HepG2 (cell line): ENCODE data around the gene AGK. TPM values are rescaled to one million over a fixed set of nuclear protein-coding genes. Genes with fewer than 3 reads are reported as not detected.

Experiments
- ATAC-seq: fragments of 200-7000 bp; cut with Tn5 transposase; 3 replicates; pipeline ENCODE4 v1.9.1; 2020; ENCODE audit warnings: mild to moderate bottlenecking, moderate library complexity
- BruUV-seq: library from RNA; stranded (reverse); fragments of 400-500 nt; replicated peaks from 2 replicates; lab custom pipeline; 2021; lab: Mats Ljungman, UMichigan
- CTCF ChIA-PET: fragments of 300-600 bp; formaldehyde crosslinking; extraction: SDS; loops from one replicate; lab custom pipeline; 2021; ENCODE audit warnings: low total read pairs, inconsistent platforms, low intra/inter-chr PET ratio; lab: Yijun Ruan, JAX
- POLR2A ChIA-PET: fragments of 350-600 bp; sonication (Branson Sonifier 250); formaldehyde crosslinking; loops from one replicate; lab custom pipeline; 2020; ENCODE audit warnings: antibody characterized with exemption, inconsistent platforms; lab: Yijun Ruan, JAX
- DNase-seq: peaks from one replicate; pipeline ENCODE4 v3.0.0-alpha.2; 2015; ENCODE audit warnings: low spot score
- FAIRE-seq: peaks from 3 replicates; lab custom pipeline; 2011; peaks lifted over from hg19 to GRCh38; lab: Jason Lieb, UNC
- H2AFZ ChIP-seq: one replicate; pipeline ENCODE4 v1.6.1; 2011; ENCODE audit warnings: low read length, inconsistent platforms
- H3K27ac ChIP-seq: fragments of 300-600 bp; 3 replicates; pipeline ENCODE4 v1.8.0; 2011; ENCODE audit warnings: mixed run types, mild to moderate bottlenecking, mixed read lengths, low read length, inconsistent platforms; ENCODE audit not compliant: insufficient read depth; ENCODE audit errors: extremely low read length
- H3K27me3 ChIP-seq, 2 experiments: fragments of 200-600 bp in 1 of 2; 2 replicates in 1 of 2; 3 replicates in 1 of 2; pipeline versions ENCODE4 v1.6.0 to v1.8.0; 2011; ENCODE audit warnings: low read length in 2 of 2, mild to moderate bottlenecking in 2 of 2, moderate library complexity in 2 of 2, inconsistent platforms in 1 of 2; ENCODE audit not compliant: insufficient read depth in 2 of 2, control insufficient read depth in 1 of 2
- H3K36me3 ChIP-seq, 2 experiments: fragments of 200-600 bp in 1 of 2; replicated peaks in 1 of 2; 2 replicates in 1 of 2; 3 replicates in 1 of 2; pipeline versions ENCODE4 v1.5.1 to v1.8.0; 2011; ENCODE audit warnings: low read length in 2 of 2, inconsistent platforms in 1 of 2; ENCODE audit not compliant: insufficient read depth in 2 of 2, control insufficient read depth in 1 of 2
- H3K4me1 ChIP-seq: 2 replicates; pipeline ENCODE4 v1.5.1; 2012; ENCODE audit warnings: low read length, inconsistent platforms; ENCODE audit not compliant: insufficient read depth
- H3K4me2 ChIP-seq: 2 replicates; pipeline ENCODE4 v1.6.0; 2011; ENCODE audit warnings: low read depth, low read length, inconsistent platforms
- H3K4me3 ChIP-seq, 3 experiments: fragments of 200-600 bp in 1 of 3; sonication (generic), shearing (Covaris generic) in 1 of 3; replicated peaks in 1 of 3; 2 replicates each; pipeline ENCODE4 v1.5.1; 2011 to 2016; ENCODE audit warnings: low read length in 3 of 3, inconsistent platforms in 2 of 3, low read depth in 2 of 3, mild to moderate bottlenecking in 2 of 3, control low read depth in 1 of 3, mixed read lengths in 1 of 3; ENCODE audit not compliant: insufficient read depth in 1 of 3
- H3K79me2 ChIP-seq: one replicate; pipeline ENCODE4 v1.6.1; 2011; ENCODE audit warnings: low read length, inconsistent platforms; ENCODE audit not compliant: insufficient read depth
- H3K9ac ChIP-seq: 2 replicates; pipeline ENCODE4 v1.6.0; 2011; ENCODE audit warnings: mild to moderate bottlenecking, low read depth, low read length, inconsistent platforms; ENCODE audit not compliant: insufficient read depth
- H3K9me3 ChIP-seq: 2 replicates; pipeline ENCODE4 v1.5.1; 2012; ENCODE audit warnings: mild to moderate bottlenecking, low read length
- H4K20me1 ChIP-seq: 2 replicates; pipeline ENCODE4 v1.6.0; 2011; ENCODE audit warnings: inconsistent platforms, mild to moderate bottlenecking, low read length, moderate library complexity; ENCODE audit not compliant: insufficient read depth
- CBX1 ChIP-seq: IDR thresholded peaks from one replicate; pipeline ENCODE4 v1.6.1; 2016; ENCODE audit warnings: antibody characterized with exemption, low read depth
- EEA1 ChIP-seq: sonication (generic); formaldehyde crosslinking; IDR thresholded peaks from 2 replicates; pipeline ENCODE4 v1.5.1; 2020; ENCODE audit warnings: mild to moderate bottlenecking, missing genetic modification reagents, borderline replicate concordance
- KAT8 ChIP-seq: IDR thresholded peaks from 2 replicates; pipeline ENCODE4 v1.6.1; 2016; ENCODE audit warnings: missing genetic modification reagents, missing compliant biosample characterization
- MYC ChIP-seq: sonication (generic); formaldehyde crosslinking; IDR thresholded peaks from 2 replicates; pipeline ENCODE4 v1.9.0; 2021; ENCODE audit warnings: missing genetic modification reagents, borderline replicate concordance
- PLSCR1 ChIP-seq: sonication (generic); formaldehyde crosslinking; IDR thresholded peaks from 2 replicates; pipeline ENCODE4 v1.5.0; 2020; ENCODE audit warnings: missing genetic modification reagents, mild to moderate bottlenecking, borderline replicate concordance
- ZFX ChIP-seq: sonication (generic); formaldehyde crosslinking; IDR thresholded peaks from 2 replicates; pipeline ENCODE4 v1.4.0; 2020; ENCODE audit warnings: mild to moderate bottlenecking, low read depth, missing genetic modification reagents, moderate library complexity
- ZNF12 ChIP-seq: sonication (generic); formaldehyde crosslinking; IDR thresholded peaks from 2 replicates; pipeline ENCODE4 v1.5.0; 2020; ENCODE audit warnings: missing genetic modification reagents
- ZNF543 ChIP-seq: sonication (generic); formaldehyde crosslinking; IDR thresholded peaks from 2 replicates; pipeline ENCODE4 v1.4.0; 2020; ENCODE audit warnings: mild to moderate bottlenecking, missing genetic modification reagents
- ZNF550 ChIP-seq: sonication (generic); formaldehyde crosslinking; IDR thresholded peaks from 2 replicates; pipeline ENCODE4 v1.4.0; 2020; ENCODE audit warnings: mild to moderate bottlenecking, missing genetic modification reagents, borderline replicate concordance
- WGBS: methylation state at CpG from one replicate; pipeline ENCODE4 v1.1.6; 2017; ENCODE audit warnings: low lambda C conversion rate; 5-methylcytosine and 5-hydroxymethylcytosine counted together
- in situ Hi-C: cut with HindIII; loops from 2 replicates; pipeline ENCODE4 v1.10.0; 2017; ENCODE audit warnings: low pct_unique_long_range_greater_than_20kb; ENCODE audit not compliant: extremely low pct_ligation_motif_present
- intact Hi-C: fragments of 100-400 bp; cut with micrococcal nuclease; formaldehyde crosslinking; loops from one replicate; pipeline ENCODE4 v1.10.0; 2022; ENCODE audit not compliant: unreplicated experiment
- polyA plus RNA-seq, 8 experiments: library from polyadenylated mRNA; depleted of rRNA in 3 of 8; stranded (reverse) in 7 of 8; unstranded in 1 of 8; fragments of >200 nt; fragmentation: Illumina TruSeq in 4 of 8; extraction: Trizol in 4 of 8; gene quantifications; 2 replicates each; pipeline versions ENCODE4 v1.2.1 to v1.2.3, GENCODE V29; 2011 to 2016; ENCODE audit warnings: low read depth in 4 of 8, missing spikeins in 1 of 8, mixed read lengths in 1 of 8; ENCODE audit not compliant: insufficient read depth in 1 of 8
- total RNA-seq, 5 experiments: library from RNA; depleted of rRNA; stranded (reverse); fragments of >200 nt; fragmentation: Illumina TruSeq; extraction: Trizol; gene quantifications; 2 replicates each; pipeline ENCODE4 v1.2.3, GENCODE V29; 2016; ENCODE audit warnings: low read depth in 1 of 5
- TF ChIP-seq, protein P1 (sequence below): sonication (generic); formaldehyde crosslinking; IDR thresholded peaks from 2 replicates; pipeline ENCODE4 v1.4.0; 2020; ENCODE audit warnings: missing genetic modification reagents
- TF ChIP-seq, protein P2 (sequence below), 2 experiments: IDR thresholded peaks; 2 replicates each; pipeline ENCODE4 v1.6.1; 2011 to 2012; ENCODE audit warnings: low read length in 2 of 2, borderline replicate concordance in 1 of 2, low read depth in 1 of 2, mild to moderate bottlenecking in 1 of 2, moderate library complexity in 1 of 2
- TF ChIP-seq, protein P3 (sequence below), 2 experiments: sonication (generic) in 1 of 2; formaldehyde crosslinking in 1 of 2; IDR thresholded peaks; 2 replicates each; pipeline versions ENCODE4 v1.4.0 to v1.6.1; 2018 to 2020; ENCODE audit warnings: missing genetic modification reagents in 2 of 2, borderline replicate concordance in 1 of 2, low read depth in 1 of 2, mild to moderate bottlenecking in 1 of 2, missing biosample characterization in 1 of 2
- TF ChIP-seq, protein P4 (sequence below): sonication (generic); formaldehyde crosslinking; IDR thresholded peaks from 2 replicates; pipeline ENCODE4 v1.4.0; 2020; ENCODE audit warnings: mild to moderate bottlenecking, missing genetic modification reagents

AGK gene
- total and polyA plus RNA-seq, 2 of the 13 experiments (the other 11 are each of a cell fraction or from before 2014, with no cell fraction given), result 23.7 to 30.1 TPM

DNA sequence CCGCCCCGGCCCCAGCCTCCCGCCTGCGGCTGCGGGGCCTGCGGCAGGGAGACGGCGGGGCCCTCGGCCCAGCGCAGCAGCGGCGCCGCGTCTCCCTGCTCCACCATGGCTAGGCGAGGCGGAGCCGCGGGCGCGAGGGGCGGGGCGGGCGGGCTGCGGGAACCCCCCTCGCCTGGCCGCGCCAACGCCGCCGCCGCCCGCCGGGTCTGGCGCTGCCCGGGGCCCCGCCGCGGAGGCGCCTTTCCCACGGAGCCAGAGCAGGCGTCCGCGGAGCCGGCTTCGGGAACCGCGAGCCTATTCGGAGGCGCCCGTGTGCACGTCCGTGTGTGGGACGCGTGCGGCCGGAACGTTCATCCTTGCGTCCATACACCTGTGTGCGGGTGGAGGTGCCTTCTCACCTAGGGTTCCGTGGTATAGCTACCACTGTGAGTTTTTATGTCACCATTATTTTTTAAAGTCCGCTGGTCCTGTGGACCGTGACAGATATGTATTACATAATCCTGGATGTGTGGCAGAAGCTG, 150.9 kb downstream of the AGK start, which contains the start of gene DENND11:
Gene DENND11, minus strand, starts transcription at position 120 of the 521 bp plus-strand sequence. Its CDS starts 13 bp downstream, at position 107.
- Histone ChIP-seq H3K79me2 (no peaks in the 10 kb centered on the region), H3K4me2 (peak within 1 kb of the TSS; percentile 93), H3K9me3 (no peaks in the 10 kb centered on the region), H3K36me3 (no peaks in the 10 kb centered on the region), H3K4me1 (peaks cover 43% of the 10 kb centered on the region), H2AFZ (no peak within 1 kb of the TSS), H3K9ac (peak within 1 kb of the TSS; percentile 68), H3K27me3 (peaks cover 0 to 19% of the 10 kb centered on the region in 2 experiments; a peak in 3 of 5 replicates), H3K27ac (no peak within 1 kb of the TSS), H3K4me3 (peak within 1 kb of the TSS; percentile 72 to 85 (median 81)), H4K20me1 (0 out of 2 replicates have a peak, but pooled peaks cover 2% of the 10 kb centered on the region)
- DNase-seq, result no peak
- ChIA-PET CTCF (no interaction called here), POLR2A (interaction anchor here (1.1 to 2.9 kb wide), 3 partner anchors 36 to 151 kb away, joined by 3 to 17 read pairs (median 5); partner anchors contain the start of genes AGK and SSBP1)
- FAIRE-seq, result no peak
- no TSS peak for BruUV-seq
- in situ Hi-C loops (no loop called here), intact Hi-C loops (no loop called here)
- whole genome bisulfite sequencing, result 0% methylated on average over 5 of the region's 62 CpGs
- ATAC-seq, result peak; percentile 75
- TF ChIP-seq, protein P1, sequence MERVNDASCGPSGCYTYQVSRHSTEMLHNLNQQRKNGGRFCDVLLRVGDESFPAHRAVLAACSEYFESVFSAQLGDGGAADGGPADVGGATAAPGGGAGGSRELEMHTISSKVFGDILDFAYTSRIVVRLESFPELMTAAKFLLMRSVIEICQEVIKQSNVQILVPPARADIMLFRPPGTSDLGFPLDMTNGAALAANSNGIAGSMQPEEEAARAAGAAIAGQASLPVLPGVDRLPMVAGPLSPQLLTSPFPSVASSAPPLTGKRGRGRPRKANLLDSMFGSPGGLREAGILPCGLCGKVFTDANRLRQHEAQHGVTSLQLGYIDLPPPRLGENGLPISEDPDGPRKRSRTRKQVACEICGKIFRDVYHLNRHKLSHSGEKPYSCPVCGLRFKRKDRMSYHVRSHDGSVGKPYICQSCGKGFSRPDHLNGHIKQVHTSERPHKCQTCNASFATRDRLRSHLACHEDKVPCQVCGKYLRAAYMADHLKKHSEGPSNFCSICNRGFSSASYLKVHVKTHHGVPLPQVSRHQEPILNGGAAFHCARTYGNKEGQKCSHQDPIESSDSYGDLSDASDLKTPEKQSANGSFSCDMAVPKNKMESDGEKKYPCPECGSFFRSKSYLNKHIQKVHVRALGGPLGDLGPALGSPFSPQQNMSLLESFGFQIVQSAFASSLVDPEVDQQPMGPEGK (CRISPR knock-in tag), result 0 out of 2 replicates have a peak, but pooled peaks have one; percentile 25
- TF ChIP-seq ZNF12 (CRISPR knock-in tag) (0 out of 2 replicates have a peak, but pooled peaks have one; percentile 16), EEA1 (no peak), ZNF543 (no peak), ZNF550 (CRISPR knock-in tag) (no peak), KAT8 (CRISPR knock-in tag) (no peak), MYC (CRISPR knock-in tag) (0 out of 2 replicates have a peak, but pooled peaks have one; percentile 33), ZFX (CRISPR knock-in tag) (0 out of 2 replicates have a peak, but pooled peaks have one; percentile 7), CBX1 (no peak), PLSCR1 (CRISPR knock-in tag) (no peak)
- TF ChIP-seq, protein P2, sequence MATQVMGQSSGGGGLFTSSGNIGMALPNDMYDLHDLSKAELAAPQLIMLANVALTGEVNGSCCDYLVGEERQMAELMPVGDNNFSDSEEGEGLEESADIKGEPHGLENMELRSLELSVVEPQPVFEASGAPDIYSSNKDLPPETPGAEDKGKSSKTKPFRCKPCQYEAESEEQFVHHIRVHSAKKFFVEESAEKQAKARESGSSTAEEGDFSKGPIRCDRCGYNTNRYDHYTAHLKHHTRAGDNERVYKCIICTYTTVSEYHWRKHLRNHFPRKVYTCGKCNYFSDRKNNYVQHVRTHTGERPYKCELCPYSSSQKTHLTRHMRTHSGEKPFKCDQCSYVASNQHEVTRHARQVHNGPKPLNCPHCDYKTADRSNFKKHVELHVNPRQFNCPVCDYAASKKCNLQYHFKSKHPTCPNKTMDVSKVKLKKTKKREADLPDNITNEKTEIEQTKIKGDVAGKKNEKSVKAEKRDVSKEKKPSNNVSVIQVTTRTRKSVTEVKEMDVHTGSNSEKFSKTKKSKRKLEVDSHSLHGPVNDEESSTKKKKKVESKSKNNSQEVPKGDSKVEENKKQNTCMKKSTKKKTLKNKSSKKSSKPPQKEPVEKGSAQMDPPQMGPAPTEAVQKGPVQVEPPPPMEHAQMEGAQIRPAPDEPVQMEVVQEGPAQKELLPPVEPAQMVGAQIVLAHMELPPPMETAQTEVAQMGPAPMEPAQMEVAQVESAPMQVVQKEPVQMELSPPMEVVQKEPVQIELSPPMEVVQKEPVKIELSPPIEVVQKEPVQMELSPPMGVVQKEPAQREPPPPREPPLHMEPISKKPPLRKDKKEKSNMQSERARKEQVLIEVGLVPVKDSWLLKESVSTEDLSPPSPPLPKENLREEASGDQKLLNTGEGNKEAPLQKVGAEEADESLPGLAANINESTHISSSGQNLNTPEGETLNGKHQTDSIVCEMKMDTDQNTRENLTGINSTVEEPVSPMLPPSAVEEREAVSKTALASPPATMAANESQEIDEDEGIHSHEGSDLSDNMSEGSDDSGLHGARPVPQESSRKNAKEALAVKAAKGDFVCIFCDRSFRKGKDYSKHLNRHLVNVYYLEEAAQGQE (IDR thresholded peaks at IDR 0.05; ENCODE audit: borderline replicate concordance in 1 of 2, low read depth in 1 of 2, low read length in 2 of 2), result no peak
- TF ChIP-seq, protein P3, sequence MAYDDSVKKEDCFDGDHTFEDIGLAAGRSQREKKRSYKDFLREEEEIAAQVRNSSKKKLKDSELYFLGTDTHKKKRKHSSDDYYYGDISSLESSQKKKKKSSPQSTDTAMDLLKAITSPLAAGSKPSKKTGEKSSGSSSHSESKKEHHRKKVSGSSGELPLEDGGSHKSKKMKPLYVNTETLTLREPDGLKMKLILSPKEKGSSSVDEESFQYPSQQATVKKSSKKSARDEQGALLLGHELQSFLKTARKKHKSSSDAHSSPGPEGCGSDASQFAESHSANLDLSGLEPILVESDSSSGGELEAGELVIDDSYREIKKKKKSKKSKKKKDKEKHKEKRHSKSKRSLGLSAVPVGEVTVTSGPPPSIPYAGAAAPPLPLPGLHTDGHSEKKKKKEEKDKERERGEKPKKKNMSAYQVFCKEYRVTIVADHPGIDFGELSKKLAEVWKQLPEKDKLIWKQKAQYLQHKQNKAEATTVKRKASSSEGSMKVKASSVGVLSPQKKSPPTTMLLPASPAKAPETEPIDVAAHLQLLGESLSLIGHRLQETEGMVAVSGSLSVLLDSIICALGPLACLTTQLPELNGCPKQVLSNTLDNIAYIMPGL (CRISPR knock-in tag; IDR thresholded peaks at IDR 0.05; ENCODE audit: borderline replicate concordance in 1 of 2, low read depth in 1 of 2), result 0 out of 4 replicates have a peak, but pooled peaks of 1 of the 2 experiments have one; percentile 19
- TF ChIP-seq, protein P4, sequence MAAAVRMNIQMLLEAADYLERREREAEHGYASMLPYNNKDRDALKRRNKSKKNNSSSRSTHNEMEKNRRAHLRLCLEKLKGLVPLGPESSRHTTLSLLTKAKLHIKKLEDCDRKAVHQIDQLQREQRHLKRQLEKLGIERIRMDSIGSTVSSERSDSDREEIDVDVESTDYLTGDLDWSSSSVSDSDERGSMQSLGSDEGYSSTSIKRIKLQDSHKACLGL (CRISPR knock-in tag), result no peak
